K562 (cell line): Measurements from ENCODE around the gene IGSF23. TPM values are rescaled to one million over a fixed set of nuclear protein-coding genes. Genes with fewer than 3 reads are reported as not detected.

Source experiments
- ATF7 ChIP-seq: fragments of 450-650 bp; IDR thresholded peaks from 2 replicates; pipeline ENCODE4 v1.7.1; 2014; ENCODE audit warnings: mild to moderate bottlenecking, moderate library complexity
- BDP1 ChIP-seq: IDR thresholded peaks from 3 replicates; pipeline ENCODE4 v1.6.1; 2011; ENCODE audit not compliant: insufficient read length, insufficient read depth
- CBX3 ChIP-seq, 2 experiments: IDR thresholded peaks; 1 replicate in 1 of 2; 2 replicates in 1 of 2; pipeline ENCODE4 v1.6.1; 2012; ENCODE audit warnings: inconsistent platforms in 2 of 2, low read length in 2 of 2, borderline replicate concordance in 1 of 2, control low read depth in 1 of 2
- CHD2 ChIP-seq: IDR thresholded peaks from 2 replicates; pipeline ENCODE4 v1.6.1; 2011; ENCODE audit warnings: low read depth, low read length
- DMBX1 ChIP-seq: fragments of 250-450 bp; sonication (Bioruptor Pico); IDR thresholded peaks from 2 replicates; pipeline ENCODE4 v1.8.0; 2022; ENCODE audit warnings: inconsistent platforms, mild to moderate bottlenecking, moderate library complexity, borderline replicate concordance
- GABPB1 ChIP-seq: sonication (generic); formaldehyde crosslinking; IDR thresholded peaks from 2 replicates; pipeline ENCODE4 v1.8.0; 2022; ENCODE audit warnings: mild to moderate bottlenecking, missing genetic modification reagents
- GATA2 ChIP-seq: sonication (generic); formaldehyde crosslinking; IDR thresholded peaks from 2 replicates; pipeline ENCODE4 v1.4.0; 2020; ENCODE audit warnings: mild to moderate bottlenecking, missing genetic modification reagents
- NEUROD1 ChIP-seq: fragments of 150-350 bp; IDR thresholded peaks from 2 replicates; pipeline ENCODE4 v1.6.1; 2014; ENCODE audit warnings: borderline replicate concordance, low read length, low read depth; ENCODE audit not compliant: partially characterized antibody
- NR1H2 ChIP-seq: sonication (generic); formaldehyde crosslinking; IDR thresholded peaks from 2 replicates; pipeline ENCODE4 v1.4.0; 2020; ENCODE audit warnings: mild to moderate bottlenecking, missing genetic modification reagents
- RCOR1 ChIP-seq, 2 experiments: IDR thresholded peaks; 2 replicates each; pipeline ENCODE4 v1.6.1; 2012; ENCODE audit warnings: low read depth in 2 of 2, low read length in 2 of 2, borderline replicate concordance in 1 of 2, improper control_type of control experiment in 1 of 2
- RERE ChIP-seq: sonication (generic); formaldehyde crosslinking; IDR thresholded peaks from 2 replicates; pipeline ENCODE4 v1.8.0; 2023; ENCODE audit warnings: missing genetic modification reagents, mild to moderate bottlenecking, borderline replicate concordance
- ZC3H8 ChIP-seq: fragments of 450-650 bp; IDR thresholded peaks from 2 replicates; pipeline ENCODE4 v1.6.1; 2017
- polyA plus RNA-seq, 8 experiments: library from polyadenylated mRNA; depleted of rRNA in 4 of 8; stranded (reverse) in 5 of 8; unstranded in 3 of 8; fragments of >200 nt; fragmentation: Nextera tagmentation in 2 of 8; fragmentation: Illumina TruSeq in 1 of 8; extraction: Ambion mirVana in 2 of 8; extraction: Trizol in 1 of 8; gene quantifications; 2 replicates each; pipeline versions ENCODE4 v1.2.1 to v1.2.3, GENCODE V29; 2011 to 2014; ENCODE audit warnings: inconsistent platforms in 1 of 8, missing spikeins in 1 of 8
- total RNA-seq, 7 experiments: library from RNA; depleted of rRNA in 6 of 7; stranded (reverse); fragments of >200 nt in 6 of 7; fragmentation: Illumina TruSeq in 2 of 7; extraction: Trizol in 2 of 7; gene quantifications; 2 replicates each; pipeline versions ENCODE4 v1.2.1 to v1.2.3, GENCODE V29; 2011 to 2021; ENCODE audit warnings: low replicate concordance in 1 of 7
- TF ChIP-seq, protein P1 (sequence below): fragments of 450-650 bp; formaldehyde crosslinking; IDR thresholded peaks from 2 replicates; pipeline ENCODE4 v1.4.0; 2020; ENCODE audit warnings: mild to moderate bottlenecking, mixed read lengths
- TF ChIP-seq, protein P2 (sequence below): fragments of 200-400 bp; formaldehyde crosslinking; IDR thresholded peaks from 2 replicates; pipeline ENCODE4 v1.6.1; 2017; ENCODE audit warnings: mild to moderate bottlenecking, low read depth, low read length, moderate library complexity
- TF ChIP-seq, protein P3 (sequence below): fragments of 250-450 bp; sonication (Bioruptor Pico); IDR thresholded peaks from 2 replicates; pipeline ENCODE4 v1.5.0; 2021
- TF ChIP-seq, protein P4 (sequence below): sonication (generic); formaldehyde crosslinking; IDR thresholded peaks from 2 replicates; pipeline ENCODE4 v1.8.0; 2022; ENCODE audit warnings: mild to moderate bottlenecking, missing genetic modification reagents

The IGSF23 gene
- total and polyA plus RNA-seq, 9 of the 15 experiments (the other 6 are each of a cell fraction or from before 2014, with no cell fraction given), result not detected

GRCh38 chr19:44590245-44591059 lies 22.9 kb upstream of the IGSF23 start (continued):
- no peak for TF ChIP-seq RERE
- TF ChIP-seq, protein P1, sequence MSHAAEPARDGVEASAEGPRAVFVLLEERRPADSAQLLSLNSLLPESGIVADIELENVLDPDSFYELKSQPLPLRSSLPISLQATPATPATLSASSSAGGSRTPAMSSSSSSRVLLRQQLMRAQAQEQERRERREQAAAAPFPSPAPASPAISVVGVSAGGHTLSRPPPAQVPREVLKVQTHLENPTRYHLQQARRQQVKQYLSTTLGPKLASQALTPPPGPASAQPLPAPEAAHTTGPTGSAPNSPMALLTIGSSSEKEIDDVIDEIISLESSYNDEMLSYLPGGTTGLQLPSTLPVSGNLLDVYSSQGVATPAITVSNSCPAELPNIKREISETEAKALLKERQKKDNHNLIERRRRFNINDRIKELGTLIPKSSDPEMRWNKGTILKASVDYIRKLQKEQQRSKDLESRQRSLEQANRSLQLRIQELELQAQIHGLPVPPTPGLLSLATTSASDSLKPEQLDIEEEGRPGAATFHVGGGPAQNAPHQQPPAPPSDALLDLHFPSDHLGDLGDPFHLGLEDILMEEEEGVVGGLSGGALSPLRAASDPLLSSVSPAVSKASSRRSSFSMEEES, result no peak
- peak; percentile 48 for TF ChIP-seq ATF7
- TF ChIP-seq CHD2, result no peak
- TF ChIP-seq, protein P2, sequence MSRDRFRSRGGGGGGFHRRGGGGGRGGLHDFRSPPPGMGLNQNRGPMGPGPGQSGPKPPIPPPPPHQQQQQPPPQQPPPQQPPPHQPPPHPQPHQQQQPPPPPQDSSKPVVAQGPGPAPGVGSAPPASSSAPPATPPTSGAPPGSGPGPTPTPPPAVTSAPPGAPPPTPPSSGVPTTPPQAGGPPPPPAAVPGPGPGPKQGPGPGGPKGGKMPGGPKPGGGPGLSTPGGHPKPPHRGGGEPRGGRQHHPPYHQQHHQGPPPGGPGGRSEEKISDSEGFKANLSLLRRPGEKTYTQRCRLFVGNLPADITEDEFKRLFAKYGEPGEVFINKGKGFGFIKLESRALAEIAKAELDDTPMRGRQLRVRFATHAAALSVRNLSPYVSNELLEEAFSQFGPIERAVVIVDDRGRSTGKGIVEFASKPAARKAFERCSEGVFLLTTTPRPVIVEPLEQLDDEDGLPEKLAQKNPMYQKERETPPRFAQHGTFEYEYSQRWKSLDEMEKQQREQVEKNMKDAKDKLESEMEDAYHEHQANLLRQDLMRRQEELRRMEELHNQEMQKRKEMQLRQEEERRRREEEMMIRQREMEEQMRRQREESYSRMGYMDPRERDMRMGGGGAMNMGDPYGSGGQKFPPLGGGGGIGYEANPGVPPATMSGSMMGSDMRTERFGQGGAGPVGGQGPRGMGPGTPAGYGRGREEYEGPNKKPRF, result no peak
- TF ChIP-seq DMBX1 (CRISPR knock-in tag), result peak; percentile 72; the same call in 1 of the 2 replicates
- peak; percentile 75 to 90; a peak in 3 of 4 replicates for TF ChIP-seq RCOR1 (IDR thresholded peaks at IDR 0.05; ENCODE audit: borderline replicate concordance in 1 of 2, low read depth in 2 of 2, low read length in 2 of 2)
- TF ChIP-seq, protein P3, sequence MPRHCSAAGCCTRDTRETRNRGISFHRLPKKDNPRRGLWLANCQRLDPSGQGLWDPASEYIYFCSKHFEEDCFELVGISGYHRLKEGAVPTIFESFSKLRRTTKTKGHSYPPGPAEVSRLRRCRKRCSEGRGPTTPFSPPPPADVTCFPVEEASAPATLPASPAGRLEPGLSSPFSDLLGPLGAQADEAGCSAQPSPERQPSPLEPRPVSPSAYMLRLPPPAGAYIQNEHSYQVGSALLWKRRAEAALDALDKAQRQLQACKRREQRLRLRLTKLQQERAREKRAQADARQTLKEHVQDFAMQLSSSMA (CRISPR knock-in tag), result no peak
- TF ChIP-seq CBX3 (IDR thresholded peaks at IDR 0.05; ENCODE audit: borderline replicate concordance in 1 of 2, low read length in 2 of 2), result no peak
- no peak for TF ChIP-seq GABPB1 (CRISPR knock-in tag)
- TF ChIP-seq NEUROD1, result no peak
- peak; percentile 29; the same call in 1 of the 2 replicates for TF ChIP-seq NR1H2 (CRISPR knock-in tag)
- TF ChIP-seq BDP1, result no peak
- TF ChIP-seq ZC3H8, result no peak
- TF ChIP-seq, protein P4, sequence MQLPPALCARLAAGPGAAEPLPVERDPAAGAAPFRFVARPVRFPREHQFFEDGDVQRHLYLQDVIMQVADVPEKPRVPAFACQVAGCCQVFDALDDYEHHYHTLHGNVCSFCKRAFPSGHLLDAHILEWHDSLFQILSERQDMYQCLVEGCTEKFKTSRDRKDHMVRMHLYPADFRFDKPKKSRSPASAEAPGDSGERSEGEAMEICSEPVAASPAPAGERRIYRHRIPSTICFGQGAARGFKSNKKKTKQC (CRISPR knock-in tag), result no peak
- TF ChIP-seq GATA2 (CRISPR knock-in tag), result peak; percentile 74
